K562 (cell line): ENCODE results near the gene PRELID2. TPM values are rescaled to one million over a fixed set of nuclear protein-coding genes. Genes with fewer than 3 reads are reported as not detected.

Source experiments
- ATF2 ChIP-seq: sonication (generic); formaldehyde crosslinking; IDR thresholded peaks from 2 replicates; pipeline ENCODE4 v1.8.1; 2022; ENCODE audit warnings: missing genetic modification reagents
- BRF1 ChIP-seq: IDR thresholded peaks from 3 replicates; pipeline ENCODE4 v1.6.1; 2011; ENCODE audit warnings: borderline replicate concordance, mild to moderate bottlenecking; ENCODE audit not compliant: insufficient read length; ENCODE audit errors: extremely low read depth
- CREB1 ChIP-seq, 2 experiments: sonication (generic) in 1 of 2; formaldehyde crosslinking in 1 of 2; IDR thresholded peaks; 2 replicates each; pipeline versions ENCODE4 v1.6.1 to v1.8.0; 2012 to 2022; ENCODE audit warnings: inconsistent platforms in 1 of 2, mild to moderate bottlenecking in 1 of 2, missing genetic modification reagents in 1 of 2, moderate library complexity in 1 of 2
- ELF2 ChIP-seq: fragments of 250-450 bp; sonication (Bioruptor Pico); IDR thresholded peaks from 2 replicates; pipeline ENCODE4 v1.5.0; 2021; ENCODE audit warnings: mild to moderate bottlenecking
- GTF2A2 ChIP-seq: IDR thresholded peaks from 2 replicates; pipeline ENCODE4 v1.6.1; 2016; ENCODE audit warnings: mild to moderate bottlenecking, missing genetic modification characterization, missing compliant biosample characterization
- MTA3 ChIP-seq: fragments of 450-650 bp; formaldehyde crosslinking; IDR thresholded peaks from 2 replicates; pipeline ENCODE4 v1.6.1; 2017; ENCODE audit warnings: mild to moderate bottlenecking, borderline replicate concordance
- MTF1 ChIP-seq: fragments of 250-450 bp; sonication (Bioruptor Pico); IDR thresholded peaks from 2 replicates; pipeline ENCODE4 v1.9.0; 2021; ENCODE audit warnings: moderate library complexity, mild to moderate bottlenecking, inconsistent platforms, borderline replicate concordance
- RREB1 ChIP-seq: fragments of 250-450 bp; sonication (Bioruptor Pico); IDR thresholded peaks from 2 replicates; pipeline ENCODE4 v1.4.0; 2020
- ZKSCAN8 ChIP-seq: fragments of 200-800 bp; sonication (Bioruptor generic); IDR thresholded peaks from 2 replicates; pipeline ENCODE4 v1.6.1; 2016; ENCODE audit warnings: missing genetic modification characterization, missing compliant biosample characterization
- ZNF133 ChIP-seq: fragments of 250-450 bp; sonication (Bioruptor Pico); IDR thresholded peaks from 2 replicates; pipeline ENCODE4 v1.4.0; 2020; ENCODE audit warnings: mild to moderate bottlenecking
- ZNF449 ChIP-seq: fragments of 250-450 bp; sonication (Bioruptor Pico); IDR thresholded peaks from 2 replicates; pipeline ENCODE4 v1.8.0; 2022; ENCODE audit warnings: moderate library complexity, mild to moderate bottlenecking, inconsistent platforms
- ZNF707 ChIP-seq: fragments of 250-450 bp; sonication (Bioruptor Pico); conservative IDR thresholded peaks from 2 replicates; pipeline ENCODE4 v1.8.0; 2022; ENCODE audit warnings: inconsistent platforms, mild to moderate bottlenecking, moderate library complexity
- ZNF717 ChIP-seq: fragments of 250-450 bp; sonication (Bioruptor Pico); IDR thresholded peaks from 2 replicates; pipeline ENCODE4 v1.5.0; 2021
- ZNF76 ChIP-seq: fragments of 250-450 bp; sonication (Bioruptor Pico); IDR thresholded peaks from 2 replicates; pipeline ENCODE4 v1.4.0; 2020; ENCODE audit warnings: mild to moderate bottlenecking, moderate library complexity, borderline replicate concordance
- ZNF77 ChIP-seq: fragments of 250-450 bp; sonication (Bioruptor Pico); IDR thresholded peaks from 2 replicates; pipeline ENCODE4 v1.5.0; 2020
- polyA plus RNA-seq, 8 experiments: library from polyadenylated mRNA; depleted of rRNA in 4 of 8; stranded (reverse) in 5 of 8; unstranded in 3 of 8; fragments of >200 nt; fragmentation: Nextera tagmentation in 2 of 8; fragmentation: Illumina TruSeq in 1 of 8; extraction: Ambion mirVana in 2 of 8; extraction: Trizol in 1 of 8; gene quantifications; 2 replicates each; pipeline versions ENCODE4 v1.2.1 to v1.2.3, GENCODE V29; 2011 to 2014; ENCODE audit warnings: inconsistent platforms in 1 of 8, missing spikeins in 1 of 8
- total RNA-seq, 7 experiments: library from RNA; depleted of rRNA in 6 of 7; stranded (reverse); fragments of >200 nt in 6 of 7; fragmentation: Illumina TruSeq in 2 of 7; extraction: Trizol in 2 of 7; gene quantifications; 2 replicates each; pipeline versions ENCODE4 v1.2.1 to v1.2.3, GENCODE V29; 2011 to 2021; ENCODE audit warnings: low replicate concordance in 1 of 7

PRELID2 gene
- total and polyA plus RNA-seq, 9 of the 15 experiments (the other 6 are each of a cell fraction or from before 2014, with no cell fraction given) = 6.4 to 68.2 (median 28.8) TPM

GRCh38 chr5:145834917-145835847 lies at the start of gene PRELID2 (continued):
- TF ChIP-seq ATF2 (CRISPR knock-in tag) (no peak), MTF1 (CRISPR knock-in tag) (no peak), ZNF76 (CRISPR knock-in tag) (no peak), GTF2A2 (tag) (no peak), ZKSCAN8 (CRISPR knock-in tag) (no peak), ZNF449 (CRISPR knock-in tag) (no peak), ZNF133 (CRISPR knock-in tag) (0 out of 2 replicates have a peak, but pooled peaks have one; percentile 78), CREB1 (IDR thresholded peaks at IDR 0.05) (peak; percentile 56), CREB1 (CRISPR knock-in tag; IDR thresholded peaks at IDR 0.05) (peak; percentile 75), BRF1 (no peak), ZNF717 (CRISPR knock-in tag) (no peak), MTA3 (peak; percentile 83), ELF2 (0 out of 2 replicates have a peak, but pooled peaks have one; percentile 25), ZNF707 (CRISPR knock-in tag) (no peak), ZNF77 (no peak), RREB1 (0 out of 2 replicates have a peak, but pooled peaks have one; percentile 11)
